HCT116 (cell line): Measurements from ENCODE around the gene USP32. TPM values are rescaled to one million over a fixed set of nuclear protein-coding genes. Genes with fewer than 3 reads are reported as not detected.

Experiments used
- ATAC-seq: fragments of 200-7000 bp; cut with Tn5 transposase; 2 replicates; pipeline ENCODE4 v1.9.1; 2020; ENCODE audit warnings: mild to moderate bottlenecking, moderate library complexity
- BruUV-seq: library from RNA; stranded (reverse); fragments of 400-500 nt; replicated peaks from 2 replicates; lab custom pipeline; 2021; lab: Mats Ljungman, UMichigan
- CTCF ChIA-PET: fragments of 300-600 bp; sonication (Branson Sonifier 250); formaldehyde crosslinking; loops from one replicate; lab custom pipeline; 2021; ENCODE audit warnings: antibody characterized with exemption; lab: Charles Lee
- POLR2A ChIA-PET: fragments of 300-600, 350-600 bp; sonication (Branson Sonifier 250); formaldehyde crosslinking; loops from one replicate; lab custom pipeline; 2021; ENCODE audit warnings: antibody characterized with exemption; lab: Charles Lee
- RAD21 ChIA-PET, 2 experiments: fragments of 300-600 bp; sonication (Branson Sonifier 250); formaldehyde crosslinking; loops; one replicate each; lab custom pipeline; 2023; ENCODE audit warnings: low total read pairs in 2 of 2; ENCODE audit not compliant: uncharacterized antibody in 2 of 2, unreplicated experiment in 2 of 2, low non-redundant PET in 1 of 2; lab: Charles Lee
- DNase-seq: peaks from one replicate; pipeline ENCODE4 v3.0.0-alpha.2; 2010; ENCODE audit warnings: low read depth, low spot score
- H2AFZ ChIP-seq: fragments of 200-600 bp; shearing (Covaris generic), sonication (generic); 2 replicates; pipeline ENCODE4 v1.6.1; 2017; ENCODE audit warnings: low read depth, mixed run types, mixed read lengths, antibody characterized with exemption, low read length; ENCODE audit not compliant: poor library complexity, severe bottlenecking
- H3K27ac ChIP-seq: 2 replicates; pipeline ENCODE4 v1.5.1; 2012; ENCODE audit warnings: low read depth, low read length
- H3K27me3 ChIP-seq: fragments of 200-600 bp; sonication (generic); 2 replicates; pipeline ENCODE4 v1.6.1; 2016; ENCODE audit warnings: mixed run types, low read length, mixed read lengths; ENCODE audit not compliant: insufficient read depth
- H3K36me3 ChIP-seq, 2 experiments: fragments of 200-500 bp in 1 of 2; fragments of 200-600 bp in 1 of 2; sonication (Bioruptor generic) in 1 of 2; sonication (generic) in 1 of 2; 2 replicates each; pipeline versions ENCODE4 v1.5.1 to v1.6.1; 2014 to 2016; ENCODE audit warnings: low read length in 2 of 2, inconsistent platforms in 1 of 2, mixed read lengths in 1 of 2, mixed run types in 1 of 2; ENCODE audit not compliant: insufficient read depth in 2 of 2, control insufficient read depth in 1 of 2
- H3K4me1 ChIP-seq, 2 experiments: fragments of 200-600 bp in 1 of 2; sonication (generic) in 1 of 2; 2 replicates each; pipeline versions ENCODE4 v1.5.1 to v1.6.1; 2012 to 2017; ENCODE audit warnings: low read length in 2 of 2, inconsistent platforms in 1 of 2, mild to moderate bottlenecking in 1 of 2, mixed read lengths in 1 of 2, mixed run types in 1 of 2, moderate library complexity in 1 of 2; ENCODE audit not compliant: insufficient read depth in 2 of 2, control insufficient read depth in 1 of 2
- H3K4me2 ChIP-seq: fragments of 200-600 bp; sonication (generic); 2 replicates; pipeline ENCODE4 v1.6.1; 2017; ENCODE audit warnings: mixed run types, low read length, mixed read lengths
- H3K4me3 ChIP-seq, 2 experiments: fragments of 200-600 bp in 1 of 2; sonication (generic) in 1 of 2; replicated peaks in 1 of 2; 2 replicates each; pipeline ENCODE4 v1.5.1; 2011 to 2016; ENCODE audit warnings: low read length in 2 of 2, control low read depth in 1 of 2, low read depth in 1 of 2, mild to moderate bottlenecking in 1 of 2, mixed read lengths in 1 of 2, mixed run types in 1 of 2
- H3K79me2 ChIP-seq: fragments of 200-600 bp; sonication (generic); 2 replicates; pipeline ENCODE4 v1.6.1; 2017; ENCODE audit warnings: mild to moderate bottlenecking, mixed run types, low read length, moderate library complexity, mixed read lengths; ENCODE audit not compliant: insufficient read depth
- H3K9ac ChIP-seq: fragments of 200-600 bp; sonication (generic); 2 replicates; pipeline ENCODE4 v1.6.1; 2016; ENCODE audit warnings: low read length, mixed read lengths
- H3K9me2 ChIP-seq: fragments of 200-600 bp; sonication (generic), shearing (Covaris generic); 2 replicates; pipeline ENCODE4 v1.6.1; 2017; ENCODE audit warnings: mixed run types, mild to moderate bottlenecking, moderate library complexity; ENCODE audit not compliant: insufficient read depth
- H3K9me3 ChIP-seq, 2 experiments: fragments of 200-500 bp in 1 of 2; fragments of 200-600 bp in 1 of 2; sonication (Bioruptor generic) in 1 of 2; sonication (generic) in 1 of 2; 2 replicates each; pipeline ENCODE4 v1.6.1; 2014 to 2017; ENCODE audit warnings: low read length in 2 of 2, mixed read lengths in 2 of 2, inconsistent platforms in 1 of 2, low read depth in 1 of 2, mild to moderate bottlenecking in 1 of 2, mixed run types in 1 of 2, moderate library complexity in 1 of 2; ENCODE audit not compliant: control insufficient read depth in 1 of 2, insufficient read depth in 1 of 2
- H4K20me1 ChIP-seq: fragments of 200-600 bp; sonication (generic), shearing (Covaris generic); 2 replicates; pipeline ENCODE4 v1.6.1; 2017; ENCODE audit warnings: mixed run types, mild to moderate bottlenecking, moderate library complexity; ENCODE audit not compliant: insufficient read depth
- CBX3 ChIP-seq: IDR thresholded peaks from 2 replicates; pipeline ENCODE4 v1.6.1; 2012; ENCODE audit warnings: low read depth
- EGR1 ChIP-seq: IDR thresholded peaks from 2 replicates; pipeline ENCODE4 v1.6.1; 2012; ENCODE audit warnings: low read depth
- EZH2 ChIP-seq: fragments of 200-600 bp; sonication (generic); IDR thresholded peaks from 2 replicates; pipeline ENCODE4 v1.6.1; 2017; ENCODE audit warnings: antibody characterized with exemption, mixed run types
- POLR2AphosphoS5 ChIP-seq: IDR thresholded peaks from 2 replicates; pipeline ENCODE4 v1.6.1; 2011; ENCODE audit warnings: mild to moderate bottlenecking, low read depth, low read length, moderate library complexity
- RAD21 ChIP-seq: IDR thresholded peaks from 2 replicates; pipeline ENCODE4 v1.6.1; 2012; ENCODE audit warnings: low read depth, mild to moderate bottlenecking
- SIN3A ChIP-seq: IDR thresholded peaks from 2 replicates; pipeline ENCODE4 v1.6.1; 2012; ENCODE audit warnings: low read depth
- SP1 ChIP-seq: IDR thresholded peaks from 2 replicates; pipeline ENCODE4 v1.6.1; 2012; ENCODE audit warnings: low read depth
- YY1 ChIP-seq: IDR thresholded peaks from 2 replicates; pipeline ENCODE4 v1.6.1; 2011; ENCODE audit warnings: low read length, low read depth, moderate library complexity, mild to moderate bottlenecking; ENCODE audit not compliant: insufficient replicate concordance; ENCODE audit errors: extremely low read depth
- intact Hi-C: fragments of 100-400 bp; cut with micrococcal nuclease; formaldehyde crosslinking; loops from 2 replicates; pipeline ENCODE4 v1.10.0; 2022
- total RNA-seq: library from RNA; stranded (reverse); gene quantifications from one replicate; pipeline ENCODE4 v1.2.1, GENCODE V29; 2021; ENCODE audit not compliant: unreplicated experiment
- TF ChIP-seq, protein P1 (sequence below): IDR thresholded peaks from 2 replicates; pipeline ENCODE4 v1.6.1; 2012
- TF ChIP-seq, protein P2 (sequence below), 3 experiments: fragments of 200-600 bp in 1 of 3; sonication (generic) in 1 of 3; IDR thresholded peaks in 2 of 3; conservative IDR thresholded peaks in 1 of 3; 2 replicates each; pipeline ENCODE4 v1.5.1; 2012 to 2017; ENCODE audit warnings: low read depth in 2 of 3, low read length in 2 of 3, antibody characterized with exemption in 1 of 3, borderline replicate concordance in 1 of 3, control low read depth in 1 of 3, mild to moderate bottlenecking in 1 of 3, mixed read lengths in 1 of 3, mixed run types in 1 of 3, moderate library complexity in 1 of 3; ENCODE audit not compliant: insufficient read depth in 1 of 3

USP32 gene
- total RNA-seq, 1 experiment from 2014 or later: 67.0 TPM

DNA sequence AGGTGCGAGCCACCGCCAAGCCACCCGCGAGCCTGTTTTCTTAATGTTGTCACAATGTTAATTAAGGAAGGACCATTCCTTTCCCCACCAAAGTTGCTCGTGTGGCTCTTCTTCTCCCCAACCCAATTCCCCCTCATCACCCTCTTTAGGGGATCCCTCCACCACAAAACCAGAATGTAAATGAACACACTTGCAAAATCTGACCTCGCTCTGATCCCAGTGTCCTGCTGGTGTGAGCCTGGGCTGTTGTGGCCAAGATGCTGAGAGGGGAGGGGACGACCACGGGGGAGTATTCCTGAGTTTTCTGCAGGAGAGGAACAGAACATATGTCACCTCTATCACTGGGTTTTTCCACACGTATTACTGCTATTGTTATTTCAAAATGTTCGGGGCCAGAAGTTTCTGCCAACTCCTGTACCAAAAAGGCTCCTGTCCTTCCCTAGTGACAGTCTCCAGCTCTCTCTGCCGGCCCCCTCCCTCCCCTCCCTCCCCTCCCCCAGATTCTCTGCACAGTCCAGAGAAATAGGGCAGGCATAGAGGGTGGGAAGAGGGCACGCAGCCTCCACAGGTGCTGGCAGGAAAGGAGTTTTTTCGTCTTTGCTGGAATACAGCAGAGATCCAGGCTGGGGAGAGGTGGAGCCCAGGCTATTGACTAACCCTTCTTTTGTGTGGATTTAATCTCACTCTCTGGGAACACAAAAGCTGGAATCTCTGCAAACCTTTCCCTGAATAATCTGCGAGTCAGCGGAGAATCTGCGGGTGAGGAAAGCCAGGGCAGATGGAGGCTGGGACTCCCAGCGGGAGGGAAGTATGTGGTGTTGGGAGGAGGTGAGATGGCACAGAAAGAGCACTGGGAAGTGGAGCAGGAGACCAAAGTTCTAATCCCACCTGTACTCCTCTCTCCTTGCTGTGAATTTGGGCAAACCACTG, 246.7 kb downstream of the USP32 start:
- DNase-seq (no peak), ATAC-seq (no peak)
- Histone ChIP-seq H3K9me3 (no peaks in the 10 kb centered on the region), H3K4me3 (no peak overlapping the region), H3K9me2 (no peaks in the 10 kb centered on the region), H2AFZ (no peak overlapping the region), H3K36me3 (no peaks in the 10 kb centered on the region), H3K27me3 (no peaks in the 10 kb centered on the region), H3K27ac (no peak overlapping the region), H3K4me2 (no peak overlapping the region), H3K4me1 (peaks cover 18 to 26% of the 10 kb centered on the region in 2 experiments), H3K79me2 (no peaks in the 10 kb centered on the region), H4K20me1 (no peaks in the 10 kb centered on the region), H3K9ac (no peak overlapping the region)
- BruUV-seq: no TSS peak
- ChIA-PET RAD21 (no interaction called here), CTCF (no interaction called here), POLR2A (no interaction called here)
- intact Hi-C loops: loop anchor here (10.0 kb wide), 2 partner anchors 460 to 490 kb away; partner anchors contain the start of gene PPM1D
- TF ChIP-seq, protein P1, sequence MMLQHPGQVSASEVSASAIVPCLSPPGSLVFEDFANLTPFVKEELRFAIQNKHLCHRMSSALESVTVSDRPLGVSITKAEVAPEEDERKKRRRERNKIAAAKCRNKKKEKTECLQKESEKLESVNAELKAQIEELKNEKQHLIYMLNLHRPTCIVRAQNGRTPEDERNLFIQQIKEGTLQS: no peak
- TF ChIP-seq CBX3 (no peak), SIN3A (no peak), SP1 (no peak), EZH2 (no peak)

DNA sequence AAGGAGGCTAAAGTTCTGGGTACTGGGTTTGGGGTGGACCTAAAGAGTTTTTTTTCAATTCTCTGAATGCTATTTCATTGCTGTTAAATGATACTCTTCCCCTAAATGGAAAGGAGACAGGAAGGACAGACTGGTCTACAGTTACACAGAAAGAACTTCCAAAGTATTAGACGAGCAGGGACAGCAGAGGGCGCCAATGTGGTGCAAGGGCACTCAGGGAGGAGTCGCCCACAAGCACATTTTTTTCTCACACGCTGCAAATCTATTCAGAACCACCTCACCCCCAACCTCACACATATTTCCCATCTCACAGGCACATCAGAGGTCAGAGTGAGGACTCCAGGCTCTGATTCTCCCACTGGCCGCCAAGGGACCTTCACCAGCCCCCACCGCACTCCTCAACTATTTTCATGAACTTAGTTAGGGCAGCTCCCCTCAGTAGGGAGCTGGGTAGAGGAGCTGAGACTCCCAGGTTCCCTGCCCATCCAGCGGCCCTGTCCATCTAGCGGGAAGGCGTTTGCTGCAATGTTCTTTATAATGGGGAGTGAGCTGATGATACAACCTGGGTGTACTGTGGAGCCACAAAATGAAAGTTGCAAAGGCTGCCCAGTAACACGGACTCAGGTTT, 248.9 kb downstream of the USP32 start:
- POLR2A ChIA-PET: no interaction called here
- intact Hi-C loops: loop anchor here (1.0 to 10.0 kb wide), 4 partner anchors 86 to 492 kb away; partner anchors contain the start of gene PPM1D
- Histone ChIP-seq H3K36me3 (no peaks in the 10 kb centered on the region), H2AFZ (peak overlapping the region; percentile 97), H3K9me2 (no peaks in the 10 kb centered on the region), H3K79me2 (no peaks in the 10 kb centered on the region), H3K4me1 (peaks cover 18 to 26% of the 10 kb centered on the region in 2 experiments), H3K9ac (peak overlapping the region; percentile 39), H3K27me3 (no peaks in the 10 kb centered on the region), H3K4me3 (peak overlapping the region; percentile 15 to 26), H3K27ac (no peak overlapping the region), H3K4me2 (peak overlapping the region; percentile 63), H3K9me3 (no peaks in the 10 kb centered on the region), H4K20me1 (no peaks in the 10 kb centered on the region)
- CTCF ChIA-PET: interaction anchor here (0.6 to 2.2 kb wide), 5 partner anchors 29 to 495 kb away, joined by 3 to 13 read pairs (median 3); no protein-coding TSS in a partner anchor
- no TSS peak for BruUV-seq
- TF ChIP-seq, protein P2, sequence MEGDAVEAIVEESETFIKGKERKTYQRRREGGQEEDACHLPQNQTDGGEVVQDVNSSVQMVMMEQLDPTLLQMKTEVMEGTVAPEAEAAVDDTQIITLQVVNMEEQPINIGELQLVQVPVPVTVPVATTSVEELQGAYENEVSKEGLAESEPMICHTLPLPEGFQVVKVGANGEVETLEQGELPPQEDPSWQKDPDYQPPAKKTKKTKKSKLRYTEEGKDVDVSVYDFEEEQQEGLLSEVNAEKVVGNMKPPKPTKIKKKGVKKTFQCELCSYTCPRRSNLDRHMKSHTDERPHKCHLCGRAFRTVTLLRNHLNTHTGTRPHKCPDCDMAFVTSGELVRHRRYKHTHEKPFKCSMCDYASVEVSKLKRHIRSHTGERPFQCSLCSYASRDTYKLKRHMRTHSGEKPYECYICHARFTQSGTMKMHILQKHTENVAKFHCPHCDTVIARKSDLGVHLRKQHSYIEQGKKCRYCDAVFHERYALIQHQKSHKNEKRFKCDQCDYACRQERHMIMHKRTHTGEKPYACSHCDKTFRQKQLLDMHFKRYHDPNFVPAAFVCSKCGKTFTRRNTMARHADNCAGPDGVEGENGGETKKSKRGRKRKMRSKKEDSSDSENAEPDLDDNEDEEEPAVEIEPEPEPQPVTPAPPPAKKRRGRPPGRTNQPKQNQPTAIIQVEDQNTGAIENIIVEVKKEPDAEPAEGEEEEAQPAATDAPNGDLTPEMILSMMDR (IDR thresholded peaks at IDR 0.05 in 2 of 3, conservative IDR thresholded peaks at IDR 0.05 in 1 of 3; ENCODE audit: borderline replicate concordance in 1 of 3, insufficient read depth in 1 of 3, low read depth in 2 of 3, low read length in 2 of 3): peak; percentile 91 to 96 (median 93)
- TF ChIP-seq EGR1 (no peak), RAD21 (peak; percentile 96), POLR2AphosphoS5 (peak; percentile 31; the same call in 1 of the 2 replicates), YY1 (peak; percentile 38)
- RAD21 ChIA-PET: no interaction called here
- ATAC-seq (peak; percentile 88), DNase-seq (peak; percentile 82)
